ENCODE data around the gene GARIN5B.
A peak's percentile ranks its signal among the peaks of the same experiment; 100 is the strongest.

The GARIN5B gene

DNA sequence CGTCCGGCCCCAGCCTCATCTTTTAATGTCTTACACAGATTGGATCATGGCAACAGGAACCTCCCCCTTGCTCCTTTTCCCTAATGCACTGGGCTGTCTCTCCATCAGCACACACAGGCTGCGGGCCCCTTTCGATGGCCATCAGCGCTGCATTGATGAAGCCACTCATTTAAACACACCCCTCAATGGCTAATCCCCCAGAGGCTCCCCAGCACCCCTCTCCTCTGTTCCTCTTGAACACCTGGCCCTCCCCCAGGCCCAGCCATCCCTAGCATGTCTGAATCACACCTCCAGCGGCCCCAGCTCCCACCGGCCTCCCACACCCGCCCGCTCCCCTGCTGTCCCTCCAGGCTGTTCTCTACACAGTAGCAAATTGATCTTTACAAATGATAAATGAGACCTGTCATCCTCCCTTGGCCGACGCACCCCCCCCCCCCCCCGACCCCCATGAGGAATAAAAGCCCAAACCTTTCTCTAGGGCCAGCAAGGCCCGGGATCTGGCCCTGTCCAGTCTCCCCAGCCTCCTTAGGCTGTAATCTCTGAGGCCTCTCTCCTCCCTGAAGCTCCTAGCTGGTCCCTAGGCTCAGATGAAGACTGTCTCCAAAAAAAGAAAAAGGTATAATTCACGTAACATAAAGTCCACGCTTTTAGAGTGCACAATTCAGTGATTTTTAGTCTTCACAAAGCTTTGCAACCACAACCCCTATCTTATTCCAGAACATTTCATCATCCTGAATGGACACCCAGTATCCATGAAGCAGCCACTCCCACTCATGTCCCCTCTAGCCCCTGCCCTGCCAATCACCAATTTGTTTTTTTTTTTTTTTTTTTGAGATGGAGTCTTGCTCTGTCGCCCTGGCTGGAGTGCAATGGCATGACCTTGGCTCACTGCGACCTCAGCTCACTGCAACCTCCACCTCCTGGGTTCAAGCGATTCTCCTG lies 30.0 kb upstream of the GARIN5B start:
- TF ChIP-seq GATA1 (IDR thresholded peaks at IDR 0.05; ENCODE audit: low read depth, low read length), result no peak
- TF ChIP-seq POLR2A (IDR thresholded peaks at IDR 0.05; ENCODE audit: low read length), result no peak
- DNase-seq, result no peak

DNA sequence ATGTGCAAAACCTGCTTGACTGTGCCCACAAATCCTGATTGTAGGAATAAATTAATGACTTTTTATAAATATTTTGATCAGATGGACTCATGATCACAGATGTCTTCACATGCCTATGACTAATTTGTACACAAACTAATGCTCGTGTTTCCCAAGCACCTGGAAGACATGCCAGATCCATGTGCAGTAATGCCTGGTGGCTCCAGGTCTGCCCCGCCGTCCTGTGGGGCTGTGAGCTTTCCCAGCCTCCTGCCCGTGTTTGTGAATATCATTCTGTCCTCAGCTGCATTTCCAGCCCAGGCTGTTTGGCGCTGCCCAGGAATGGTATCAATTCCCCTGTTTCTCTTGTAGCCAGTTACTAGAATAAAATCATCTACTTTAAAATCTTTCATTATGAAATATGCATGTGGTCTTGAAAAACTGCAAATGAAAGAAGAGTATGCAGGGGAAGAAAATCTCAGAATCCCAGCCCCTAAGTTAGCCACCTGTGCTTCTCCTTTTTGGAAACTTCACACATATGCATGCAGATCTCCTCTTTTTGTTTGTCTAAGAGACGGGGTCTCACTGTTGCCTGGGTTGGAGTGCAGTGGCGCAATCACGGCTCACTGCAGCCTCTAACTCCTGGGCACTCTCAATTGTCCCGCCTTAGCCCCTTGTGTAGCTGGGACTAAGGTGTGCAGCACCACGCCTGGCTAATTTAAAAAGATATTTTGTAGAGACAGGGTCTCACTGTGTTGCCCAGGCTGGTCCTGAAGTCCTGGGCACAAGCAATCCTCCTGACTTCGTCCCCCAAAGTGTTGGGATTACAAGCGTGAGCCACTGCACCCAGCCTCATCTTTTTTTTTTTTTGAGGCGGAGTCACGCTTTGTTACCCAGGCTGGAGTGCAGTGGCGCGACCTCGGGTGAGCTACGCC lies 28.9 kb upstream of the GARIN5B start:
- DNase-seq, result no peak
- TF ChIP-seq GATA1 (IDR thresholded peaks at IDR 0.05; ENCODE audit: low read depth, low read length) (no peak), POLR2A (IDR thresholded peaks at IDR 0.05; ENCODE audit: low read length) (no peak)

DNA sequence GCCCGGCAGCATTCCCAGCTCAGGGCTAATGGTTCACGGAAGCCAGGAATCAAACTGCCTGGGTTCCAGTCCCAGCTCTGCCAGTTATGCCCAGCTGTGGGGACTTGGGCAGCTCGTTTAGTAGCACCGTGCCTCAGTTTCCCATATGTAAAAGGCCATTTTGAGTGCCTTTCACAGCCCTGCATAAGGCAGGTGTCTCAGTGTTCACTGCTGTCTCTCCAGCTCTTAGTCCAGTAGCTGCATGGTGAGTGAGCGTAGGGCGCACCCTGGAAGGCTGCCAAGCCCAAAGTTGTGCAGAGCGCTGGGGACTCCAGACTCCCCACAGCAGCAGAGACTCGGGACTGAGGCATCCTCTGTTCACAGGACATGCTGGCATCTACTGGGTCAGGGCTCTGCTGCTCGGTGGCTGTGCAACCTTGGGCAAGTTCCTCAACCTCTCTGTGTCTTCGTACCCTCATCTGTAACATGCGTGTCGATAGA lies 28.2 kb upstream of the GARIN5B start:
- TF ChIP-seq POLR2A (IDR thresholded peaks at IDR 0.05; ENCODE audit: low read length) (peak; percentile 16), GATA1 (IDR thresholded peaks at IDR 0.05; ENCODE audit: low read depth, low read length) (no peak)
- DNase-seq, result peak; percentile 39 to 48

DNA sequence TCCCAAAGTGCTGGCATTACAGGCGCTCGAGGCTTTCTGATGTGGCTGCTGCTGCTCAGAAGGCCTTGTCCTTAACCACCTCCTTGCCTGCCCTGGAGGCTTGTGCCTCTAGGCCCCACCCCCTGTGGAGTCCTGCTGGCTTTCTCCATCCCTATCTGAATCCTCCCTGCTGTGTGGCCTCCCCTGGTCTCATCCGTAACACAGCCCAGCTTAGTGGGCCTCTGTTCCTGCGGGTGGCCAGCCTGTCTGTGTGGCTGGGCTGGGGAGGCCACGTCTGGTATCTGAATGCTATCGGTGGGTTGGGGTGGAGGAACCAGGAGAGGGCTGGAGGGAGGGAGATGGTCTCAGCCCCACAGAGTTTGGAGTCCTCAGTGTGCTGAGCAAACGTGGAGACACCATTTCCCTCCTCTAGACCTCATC lies 27.4 kb upstream of the GARIN5B start:
- TF ChIP-seq POLR2A (IDR thresholded peaks at IDR 0.05; ENCODE audit: low read length) (peak; percentile 6), GATA1 (IDR thresholded peaks at IDR 0.05; ENCODE audit: low read depth, low read length) (no peak)
- no peak for DNase-seq

DNA sequence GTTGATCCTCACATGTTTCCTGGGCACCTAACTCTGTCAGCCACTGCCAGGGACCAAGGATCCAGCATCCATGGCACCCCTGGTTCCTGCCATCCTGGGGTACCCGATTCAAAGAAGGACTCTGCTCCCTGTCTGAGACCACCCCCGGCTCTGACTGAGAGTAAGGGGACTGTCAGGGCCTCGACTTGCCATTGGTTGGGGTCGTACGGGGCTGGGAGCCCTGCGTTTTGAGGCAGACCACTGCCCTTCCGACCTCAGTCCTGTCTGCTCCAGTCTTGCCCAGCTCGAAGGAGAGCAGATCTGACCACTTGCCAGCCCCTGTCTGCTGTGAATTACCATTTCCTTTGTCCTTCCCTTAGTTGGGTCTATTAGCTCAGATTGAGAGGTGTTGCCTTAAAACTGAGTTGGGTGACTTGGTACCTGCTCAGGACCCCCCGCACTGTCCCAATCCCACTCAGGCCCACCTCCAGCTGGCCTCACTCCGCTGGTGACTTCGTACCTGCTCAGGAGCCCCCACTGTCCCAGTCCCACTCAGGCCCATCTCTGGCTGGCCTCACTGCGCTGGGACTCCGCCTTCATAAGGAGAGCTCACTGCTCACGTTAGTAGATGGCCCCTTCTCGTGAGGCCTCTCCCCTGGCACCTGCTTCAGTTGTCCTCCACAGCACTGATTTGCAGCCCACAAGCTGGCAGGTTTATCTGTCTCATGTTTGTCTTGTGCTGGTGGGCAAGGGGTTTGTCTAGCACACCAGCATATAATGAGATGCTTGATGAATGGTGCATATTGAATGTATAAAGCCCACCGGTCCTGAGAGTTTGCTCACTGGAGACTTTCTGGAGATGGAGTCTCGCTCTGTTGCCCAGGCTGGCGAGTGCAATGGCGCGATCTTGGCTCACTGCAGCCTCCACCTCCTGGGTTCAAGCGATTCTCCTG lies 26.6 kb upstream of the GARIN5B start:
- no peak for TF ChIP-seq GATA1 (IDR thresholded peaks at IDR 0.05; ENCODE audit: low read depth, low read length)
- peak; percentile 40 for TF ChIP-seq POLR2A (IDR thresholded peaks at IDR 0.05; ENCODE audit: low read length)
- no peak for DNase-seq

DNA sequence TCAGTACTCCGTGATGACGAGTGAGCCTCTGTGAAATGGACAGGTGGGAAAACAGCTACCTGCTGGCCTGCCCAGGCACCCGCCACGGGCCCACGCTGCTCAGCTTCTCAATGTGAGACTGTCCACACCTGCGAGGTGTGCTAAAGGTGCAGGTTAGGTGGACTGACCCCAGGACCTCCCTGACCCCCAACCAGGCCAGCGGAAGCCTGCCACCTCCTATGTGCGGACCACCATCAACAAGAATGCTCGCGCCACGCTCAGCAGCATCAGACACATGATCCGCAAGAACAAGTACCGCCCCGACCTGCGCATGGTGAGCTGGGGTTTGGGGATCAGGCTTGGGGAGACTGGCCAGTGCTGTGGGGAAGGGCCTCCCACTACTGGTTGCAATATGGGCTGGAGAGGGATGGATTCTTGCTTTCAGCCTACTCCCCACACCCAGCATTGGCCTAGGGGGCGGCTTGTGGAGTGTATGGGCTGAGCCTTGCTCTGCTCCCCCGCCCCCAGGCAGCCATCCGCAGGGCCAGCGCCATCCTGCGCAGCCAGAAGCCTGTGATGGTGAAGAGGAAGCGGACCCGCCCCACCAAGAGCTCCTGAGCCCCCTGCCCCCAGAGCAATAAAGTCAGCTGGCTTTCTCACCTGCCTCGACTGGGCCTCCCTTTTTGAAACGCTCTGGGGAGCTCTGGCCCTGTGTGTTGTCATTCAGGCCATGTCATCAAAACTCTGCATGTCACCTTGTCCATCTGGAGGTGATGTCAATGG lies 24.9 kb upstream of the GARIN5B start:
- TF ChIP-seq GATA1 (IDR thresholded peaks at IDR 0.05; ENCODE audit: low read depth, low read length), result no peak
- no peak for TF ChIP-seq POLR2A (IDR thresholded peaks at IDR 0.05; ENCODE audit: low read length)
- DNase-seq, result no peak

DNA sequence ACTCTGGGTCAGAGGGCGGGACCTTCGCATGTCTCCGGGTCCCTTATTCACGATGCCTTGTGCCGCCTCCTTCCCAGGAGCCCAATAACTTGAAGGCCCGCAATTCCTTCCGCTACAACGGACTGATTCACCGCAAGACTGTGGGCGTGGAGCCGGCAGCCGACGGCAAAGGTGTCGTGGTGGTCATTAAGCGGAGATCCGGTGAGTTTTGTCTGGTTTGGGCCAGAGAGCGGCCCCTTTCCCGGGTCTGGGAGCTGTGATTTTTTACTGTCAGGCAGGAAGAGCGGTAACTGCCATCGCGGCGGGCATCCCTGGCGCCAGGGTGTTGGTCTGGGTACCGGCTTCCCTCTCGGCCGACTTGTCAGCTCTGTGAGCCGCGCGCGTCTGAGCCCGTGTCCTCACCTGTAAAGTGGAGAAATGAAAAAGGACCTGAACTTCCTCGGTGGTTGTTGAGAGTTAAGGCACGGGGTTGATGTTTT lies 23.5 kb upstream of the GARIN5B start:
- peak in 1 of 2 experiments; percentile 53 for DNase-seq
- TF ChIP-seq POLR2A (IDR thresholded peaks at IDR 0.05; ENCODE audit: low read length) (no peak), GATA1 (IDR thresholded peaks at IDR 0.05; ENCODE audit: low read depth, low read length) (no peak)

DNA sequence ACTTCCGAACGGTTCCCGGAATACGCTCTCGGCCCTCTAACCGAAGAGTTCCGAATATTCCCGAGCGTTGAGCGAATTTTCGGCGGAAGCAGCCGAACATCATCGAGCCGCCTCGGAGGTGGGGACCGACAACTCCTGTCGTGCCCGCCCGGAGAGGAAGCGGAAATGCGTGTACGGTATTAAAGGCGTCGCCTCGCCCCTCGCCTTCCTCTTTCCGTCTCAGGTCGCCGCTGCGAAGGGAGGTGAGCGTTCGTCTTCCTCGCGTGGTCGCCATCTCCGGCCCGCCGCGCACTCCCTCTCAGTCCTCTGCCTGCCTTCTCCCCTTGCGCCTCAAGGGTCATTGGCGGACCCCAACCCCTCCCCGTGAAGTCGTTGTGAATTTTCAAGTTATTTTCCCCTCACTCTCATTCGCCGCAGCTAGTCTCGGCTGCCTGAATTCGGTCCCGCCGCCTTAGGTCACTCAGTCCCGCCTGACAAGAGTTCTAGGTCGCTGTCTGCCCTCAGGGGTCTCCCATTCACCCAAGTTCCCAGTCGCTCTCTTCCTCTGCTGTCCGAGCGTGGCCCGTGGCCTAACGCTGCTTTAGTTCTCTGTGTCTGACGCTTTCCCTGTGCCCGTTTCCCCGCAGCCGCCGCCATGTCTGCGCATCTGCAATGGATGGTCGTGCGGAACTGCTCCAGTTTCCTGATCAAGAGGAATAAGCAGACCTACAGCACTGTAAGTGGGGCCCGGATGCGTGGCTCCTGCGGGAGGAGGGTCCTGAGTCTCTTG lies 22.8 kb upstream of the GARIN5B start, which contains the start of gene RPL28:
Gene RPL28 (plus strand): TSS at position 209 of the 769 bp plus-strand sequence. CDS start 426 bp downstream, at position 635.
- peak; percentile 98 to 99 for DNase-seq
- TF ChIP-seq GATA1 (IDR thresholded peaks at IDR 0.05; ENCODE audit: low read depth, low read length) (no peak), POLR2A (IDR thresholded peaks at IDR 0.05; ENCODE audit: low read length) (peak; percentile 100)

DNA sequence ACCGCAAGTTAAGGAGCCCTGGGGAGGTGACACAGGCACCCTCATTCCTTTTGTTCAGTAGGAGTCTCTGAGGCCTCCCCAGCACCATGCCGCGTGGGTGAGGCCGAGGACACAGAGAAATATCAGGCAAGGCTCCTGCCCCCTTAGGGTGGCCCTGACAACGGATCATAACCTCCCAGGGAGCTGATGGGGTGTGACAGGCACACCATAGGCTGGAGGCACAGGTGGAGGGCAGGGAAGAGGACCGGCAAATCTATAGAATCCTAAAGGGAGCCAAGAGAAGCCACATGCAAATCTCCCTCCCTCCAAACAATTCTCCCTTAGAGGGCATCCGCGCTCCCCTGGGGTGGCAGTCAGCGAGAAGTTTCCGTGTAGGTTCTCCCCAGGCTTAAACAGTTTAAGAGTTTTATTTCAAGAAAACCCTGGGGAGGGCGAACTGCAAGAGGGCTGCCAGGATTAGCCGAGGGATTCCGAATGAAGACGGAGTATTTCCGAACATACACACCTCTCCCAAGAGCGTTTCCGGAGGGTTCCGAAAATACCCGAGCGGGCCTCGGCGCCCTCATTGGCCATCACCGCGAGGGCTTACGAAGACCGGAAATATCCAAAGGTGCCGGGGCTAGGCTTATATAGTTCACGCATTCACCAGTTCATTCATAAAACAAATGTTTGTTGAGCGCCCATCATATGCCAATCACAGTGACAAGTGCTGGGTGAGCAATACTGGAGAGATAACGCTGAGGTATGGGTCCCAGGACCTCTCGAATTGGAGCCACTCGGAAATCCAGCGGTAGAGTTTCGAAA lies 22.1 kb upstream of the GARIN5B start:
- peak; percentile 93 to 95 for DNase-seq
- TF ChIP-seq GATA1 (IDR thresholded peaks at IDR 0.05; ENCODE audit: low read depth, low read length) (no peak), POLR2A (IDR thresholded peaks at IDR 0.05; ENCODE audit: low read length) (no peak)

DNA sequence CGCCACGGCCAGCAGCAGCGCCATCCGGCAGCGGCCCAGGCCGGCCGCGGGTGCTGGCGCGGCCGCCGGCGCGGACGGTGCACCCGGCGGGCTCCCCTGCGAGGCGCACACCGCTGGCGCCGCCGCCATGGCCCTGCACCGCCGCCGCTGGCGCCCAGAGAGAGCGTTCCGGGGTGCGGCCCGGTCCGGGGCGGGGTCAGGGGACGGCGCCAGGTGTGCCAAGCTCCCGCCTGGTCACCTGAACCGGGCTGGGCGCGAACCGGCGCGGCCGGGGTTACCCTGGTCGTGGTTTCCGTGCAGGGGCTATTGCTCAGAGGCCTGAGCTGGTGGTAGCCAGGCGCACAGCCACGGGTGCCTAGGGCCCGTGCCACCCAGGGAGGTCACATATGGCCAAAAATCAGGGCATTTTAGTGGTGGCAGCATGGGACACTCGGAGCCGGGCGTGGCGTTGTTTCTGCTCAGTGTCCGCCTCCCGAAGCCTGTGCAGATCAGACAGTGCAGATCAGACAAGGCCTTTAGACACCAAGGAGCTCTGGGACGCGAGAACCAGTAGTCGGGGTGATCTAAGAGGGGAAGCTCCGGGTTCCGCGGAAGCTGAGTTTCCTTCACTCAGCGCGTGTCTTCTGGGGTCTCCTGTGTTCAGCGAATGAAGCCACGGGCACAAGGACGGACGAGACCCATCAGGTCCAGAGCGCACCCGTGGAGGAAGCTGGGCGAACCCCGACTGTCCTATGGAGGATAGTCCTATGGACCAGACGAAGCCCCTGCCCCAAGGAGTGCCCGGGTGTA lies 21.3 kb upstream of the GARIN5B start, which contains the start of gene TMEM238:
Gene TMEM238 (minus strand): TSS at position 162 of the 789 bp plus-strand sequence. CDS start 33 bp downstream, at position 129.
- peak; percentile 62 to 71 for DNase-seq
- TF ChIP-seq GATA1 (IDR thresholded peaks at IDR 0.05; ENCODE audit: low read depth, low read length) (no peak), POLR2A (IDR thresholded peaks at IDR 0.05; ENCODE audit: low read length) (no peak)
